Parathyroid adenoma (tissue), 2 donors: Measurements from ENCODE around the gene RASL11A.

Experiments used
- H2AFZ ChIP-seq: fragments of 300-600 bp; sonication (generic); one replicate; pipeline ENCODE4 v1.7.0; 2017; ENCODE audit warnings: antibody characterized with exemption, mild to moderate bottlenecking
- H3K27ac ChIP-seq: fragments of 300-600 bp; sonication (generic); one replicate; pipeline ENCODE4 v1.7.0; 2017
- H3K27me3 ChIP-seq: fragments of 300-600 bp; sonication (generic); one replicate; pipeline ENCODE4 v1.7.0; 2017; ENCODE audit warnings: low read length; ENCODE audit not compliant: control insufficient read depth, insufficient read depth
- H3K36me3 ChIP-seq: fragments of 300-600 bp; sonication (generic); one replicate; pipeline ENCODE4 v1.7.0; 2017; ENCODE audit warnings: low read length; ENCODE audit not compliant: control insufficient read depth, insufficient read depth
- H3K4me1 ChIP-seq: fragments of 300-600 bp; sonication (generic); one replicate; pipeline ENCODE4 v1.7.0; 2017; ENCODE audit warnings: control low read depth
- H3K4me2 ChIP-seq: fragments of 300-600 bp; sonication (generic); one replicate; pipeline ENCODE4 v1.7.0; 2017; ENCODE audit warnings: low read length
- H3K4me3 ChIP-seq: fragments of 300-600 bp; sonication (generic); one replicate; pipeline ENCODE4 v1.7.0; 2017; ENCODE audit warnings: low read depth, low read length
- H3K79me2 ChIP-seq: fragments of 300-600 bp; sonication (generic); one replicate; pipeline ENCODE4 v1.7.0; 2017; ENCODE audit warnings: control low read depth
- H3K9ac ChIP-seq: fragments of 300-600 bp; sonication (generic); one replicate; pipeline ENCODE4 v1.7.0; 2017; ENCODE audit warnings: mild to moderate bottlenecking
- H3K9me3 ChIP-seq: fragments of 300-600 bp; sonication (generic); one replicate; pipeline ENCODE4 v1.7.0; 2017; ENCODE audit warnings: low read length; ENCODE audit not compliant: control insufficient read depth
- TF ChIP-seq, protein P1 (sequence below): fragments of 300-600 bp; sonication (generic); IDR thresholded peaks from one replicate; pipeline ENCODE4 v1.7.0; 2017; ENCODE audit warnings: antibody characterized with exemption, mild to moderate bottlenecking
- donor health status: primary hyperparathyroidism.

RASL11A gene

DNA sequence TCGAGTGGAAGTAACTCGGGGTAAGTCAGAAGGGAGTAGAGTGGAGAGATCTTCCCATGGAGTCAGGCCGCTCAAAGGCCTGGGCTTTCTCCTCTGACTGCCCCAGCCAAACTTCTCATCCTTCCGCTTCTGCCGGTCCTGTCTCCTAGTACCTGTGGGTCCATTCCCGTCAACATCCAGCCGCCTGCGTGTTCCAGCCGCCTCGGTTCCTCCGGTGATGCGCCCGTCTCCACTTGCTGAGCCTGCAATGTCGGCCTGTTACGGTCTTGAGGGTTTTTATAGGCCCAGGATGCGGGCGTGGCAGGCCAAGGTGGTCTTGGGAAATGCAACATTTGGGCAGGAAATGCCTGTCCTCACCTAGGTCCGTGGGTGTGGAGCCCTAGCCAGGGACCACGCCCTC, 38.3 kb downstream of the RASL11A start:
- no peak overlapping the region for H3K9ac ChIP-seq
- no peak overlapping the region for H2AFZ ChIP-seq
- no peaks in the 10 kb centered on the region for H3K4me1 ChIP-seq
- H3K4me2 ChIP-seq = no peak overlapping the region
- H3K9me3 ChIP-seq = no peaks in the 10 kb centered on the region
- no peaks in the 10 kb centered on the region for H3K27me3 ChIP-seq
- no peak overlapping the region for H3K27ac ChIP-seq
- H3K79me2 ChIP-seq = no peaks in the 10 kb centered on the region
- H3K36me3 ChIP-seq = no peaks in the 10 kb centered on the region
- H3K4me3 ChIP-seq = no peak overlapping the region
- TF ChIP-seq, protein P1, sequence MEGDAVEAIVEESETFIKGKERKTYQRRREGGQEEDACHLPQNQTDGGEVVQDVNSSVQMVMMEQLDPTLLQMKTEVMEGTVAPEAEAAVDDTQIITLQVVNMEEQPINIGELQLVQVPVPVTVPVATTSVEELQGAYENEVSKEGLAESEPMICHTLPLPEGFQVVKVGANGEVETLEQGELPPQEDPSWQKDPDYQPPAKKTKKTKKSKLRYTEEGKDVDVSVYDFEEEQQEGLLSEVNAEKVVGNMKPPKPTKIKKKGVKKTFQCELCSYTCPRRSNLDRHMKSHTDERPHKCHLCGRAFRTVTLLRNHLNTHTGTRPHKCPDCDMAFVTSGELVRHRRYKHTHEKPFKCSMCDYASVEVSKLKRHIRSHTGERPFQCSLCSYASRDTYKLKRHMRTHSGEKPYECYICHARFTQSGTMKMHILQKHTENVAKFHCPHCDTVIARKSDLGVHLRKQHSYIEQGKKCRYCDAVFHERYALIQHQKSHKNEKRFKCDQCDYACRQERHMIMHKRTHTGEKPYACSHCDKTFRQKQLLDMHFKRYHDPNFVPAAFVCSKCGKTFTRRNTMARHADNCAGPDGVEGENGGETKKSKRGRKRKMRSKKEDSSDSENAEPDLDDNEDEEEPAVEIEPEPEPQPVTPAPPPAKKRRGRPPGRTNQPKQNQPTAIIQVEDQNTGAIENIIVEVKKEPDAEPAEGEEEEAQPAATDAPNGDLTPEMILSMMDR = no peak

DNA sequence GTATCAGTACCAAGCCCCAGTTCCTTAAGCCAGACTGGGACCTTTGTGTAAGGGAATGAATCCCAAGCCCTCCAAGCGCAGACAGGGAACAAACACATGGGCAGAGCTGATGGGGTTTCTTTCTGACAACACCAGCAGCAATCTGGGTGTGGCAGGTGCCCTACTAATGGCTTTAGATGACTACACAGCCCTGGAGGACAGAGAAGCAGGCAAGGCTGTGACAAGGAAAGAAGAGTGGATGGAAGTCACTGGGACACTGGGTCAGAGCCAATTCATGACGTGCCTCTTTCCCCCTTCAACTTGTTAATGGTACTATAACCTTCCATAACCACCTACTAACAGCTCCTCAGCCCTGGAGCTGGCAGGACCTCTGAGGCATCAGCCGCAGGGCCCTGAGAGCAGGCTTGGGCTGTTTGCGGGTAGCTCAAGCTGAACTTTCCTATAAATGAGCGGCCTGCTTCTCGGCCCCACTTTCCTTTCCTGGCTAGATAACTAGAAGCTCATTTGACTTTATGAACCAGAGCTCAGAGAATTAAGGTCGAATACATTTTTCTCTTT, 38.9 kb downstream of the RASL11A start:
- Histone ChIP-seq H3K9me3 (no peaks in the 10 kb centered on the region), H3K27me3 (no peaks in the 10 kb centered on the region), H3K4me2 (no peak overlapping the region), H3K79me2 (no peaks in the 10 kb centered on the region), H3K9ac (no peak overlapping the region), H3K4me3 (no peak overlapping the region), H2AFZ (no peak overlapping the region), H3K4me1 (no peaks in the 10 kb centered on the region), H3K36me3 (no peaks in the 10 kb centered on the region), H3K27ac (no peak overlapping the region)
- TF ChIP-seq, protein P1 = no peak

DNA sequence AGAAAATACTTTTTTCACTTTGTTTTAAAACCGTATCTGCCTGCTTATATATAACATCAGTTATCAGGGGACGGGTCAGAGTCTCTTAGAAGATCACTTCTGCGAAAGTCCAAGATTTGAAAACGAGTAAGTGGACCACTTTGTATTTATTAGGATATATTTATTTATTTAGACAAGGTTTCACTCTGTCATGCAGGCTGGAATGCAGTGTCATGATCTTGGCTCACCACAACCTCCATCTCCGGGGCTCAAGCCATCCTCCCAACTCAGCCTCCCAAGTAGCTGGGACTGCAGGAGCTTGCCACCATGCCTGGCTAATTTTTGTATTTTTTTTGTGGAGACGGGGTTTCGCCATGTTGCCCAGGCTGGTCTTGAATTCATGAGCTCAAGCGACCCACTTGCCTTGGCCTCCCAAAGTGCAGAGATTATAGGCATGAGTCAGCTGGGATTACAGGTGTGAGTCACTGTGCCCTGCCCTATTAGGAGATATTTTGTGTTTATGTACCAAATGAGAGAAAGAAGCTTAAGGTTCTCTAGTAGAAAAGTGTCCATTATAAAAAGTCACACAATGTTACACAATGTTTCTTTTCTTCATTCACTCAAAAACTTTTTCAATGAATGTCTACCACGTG, 39.5 kb downstream of the RASL11A start:
- no peaks in the 10 kb centered on the region for H3K9me3 ChIP-seq
- H3K9ac ChIP-seq = no peak overlapping the region
- H3K27me3 ChIP-seq = no peaks in the 10 kb centered on the region
- no peaks in the 10 kb centered on the region for H3K36me3 ChIP-seq
- no peak overlapping the region for H3K27ac ChIP-seq
- H3K4me3 ChIP-seq = no peak overlapping the region
- H3K4me2 ChIP-seq = no peak overlapping the region
- TF ChIP-seq, protein P1 = no peak
- H3K4me1 ChIP-seq = no peaks in the 10 kb centered on the region
- no peaks in the 10 kb centered on the region for H3K79me2 ChIP-seq
- H2AFZ ChIP-seq = no peak overlapping the region

DNA sequence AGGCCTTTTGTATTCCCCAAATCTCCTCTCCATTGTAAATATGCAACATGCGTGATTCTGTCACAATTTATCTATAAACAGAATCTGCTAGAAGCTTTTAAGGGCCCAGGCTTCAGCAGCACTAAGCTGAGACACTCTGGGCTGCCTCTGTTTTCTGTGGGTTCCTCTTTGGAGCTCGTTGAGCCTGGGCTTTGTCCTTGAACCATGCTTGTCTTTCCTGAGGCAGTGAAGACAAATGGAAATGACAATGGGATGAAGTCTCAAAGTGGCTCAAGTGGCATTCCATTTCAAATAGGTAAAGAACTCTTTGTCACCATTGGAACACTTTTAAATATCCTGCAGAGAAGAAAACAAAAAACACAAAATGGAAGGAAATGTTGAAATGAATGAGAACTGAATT, 40.3 kb downstream of the RASL11A start:
- no peak overlapping the region for H2AFZ ChIP-seq
- no peak overlapping the region for H3K27ac ChIP-seq
- no peaks in the 10 kb centered on the region for H3K79me2 ChIP-seq
- H3K4me3 ChIP-seq = no peak overlapping the region
- no peaks in the 10 kb centered on the region for H3K9me3 ChIP-seq
- H3K9ac ChIP-seq = no peak overlapping the region
- H3K27me3 ChIP-seq = no peaks in the 10 kb centered on the region
- H3K4me2 ChIP-seq = no peak overlapping the region
- no peaks in the 10 kb centered on the region for H3K36me3 ChIP-seq
- no peaks in the 10 kb centered on the region for H3K4me1 ChIP-seq
- TF ChIP-seq, protein P1 = no peak
